Measurements from ENCODE around the gene ZYX.

ZYX gene

GRCh38 chr7:143362131-143363015, 18.8 kb upstream of the ZYX start, which contains the start of gene FAM131B:
TSS of gene FAM131B (minus strand) at chr7:143362713. CDS start at chr7:143362603, 110 bp downstream.
- no peak for DNase-seq (ENCODE audit: low read depth)

GRCh38 chr7:143363016-143363937, 17.9 kb upstream of the ZYX start:
- no peak for DNase-seq (ENCODE audit: low read depth)

GRCh38 chr7:143367972-143368371, 13.2 kb upstream of the ZYX start:
- DNase-seq (ENCODE audit: low read depth), result no peak

GRCh38 chr7:143368387-143368786, 12.8 kb upstream of the ZYX start:
- DNase-seq (ENCODE audit: low read depth), result no peak

- no peak for DNase-seq (ENCODE audit: low read depth)
These were observed 11.2 kb upstream of the ZYX start for GRCh38 chr7:143369678-143370651.

GRCh38 chr7:143372070-143372469, 9.1 kb upstream of the ZYX start:
- no peak for DNase-seq (ENCODE audit: low read depth)

GRCh38 chr7:143373255-143373794, 7.8 kb upstream of the ZYX start:
- DNase-seq (ENCODE audit: low read depth), result no peak

- no peak for DNase-seq (ENCODE audit: low read depth)
These were observed 6.6 kb upstream of the ZYX start for GRCh38 chr7:143374561-143374960.

- peak; percentile 43 for DNase-seq (ENCODE audit: low read depth)
These were observed 5.7 kb upstream of the ZYX start for GRCh38 chr7:143375298-143376034.

GRCh38 chr7:143376396-143376795, 4.7 kb upstream of the ZYX start:
- no peak for DNase-seq (ENCODE audit: low read depth)

GRCh38 chr7:143379611-143380259, 1.4 kb upstream of the ZYX start:
- no peak for DNase-seq (ENCODE audit: low read depth)

- DNase-seq (ENCODE audit: low read depth), result peak; percentile 82
These were observed 892 bp upstream of the ZYX start for GRCh38 chr7:143380260-143380645.

- no peak for DNase-seq (ENCODE audit: low read depth)
These were observed 431 bp downstream of the ZYX start for GRCh38 chr7:143381427-143382125.

GRCh38 chr7:143382126-143382790, 1.1 kb downstream of the ZYX start:
- no peak for DNase-seq (ENCODE audit: low read depth)

- DNase-seq (ENCODE audit: low read depth), result no peak
These were observed 1.9 kb downstream of the ZYX start for GRCh38 chr7:143382791-143383641.

- DNase-seq (ENCODE audit: low read depth), result no peak
These were observed 2.5 kb downstream of the ZYX start for GRCh38 chr7:143383642-143383957.

GRCh38 chr7:143384148-143384547, 3.0 kb downstream of the ZYX start:
- DNase-seq (ENCODE audit: low read depth), result no peak

All from activated gamma-delta T cell treated with anti-CD3 and anti-CD28 coated beads, Interleukin-2, amount 50 U/mL, for 16 hours (primary cell).